Thyroid gland (tissue), 4 donors: Measurements from ENCODE around the gene HOXC4. TPM values are rescaled to one million over a fixed set of nuclear protein-coding genes. Genes with fewer than 3 reads are reported as not detected.

Experiments used
- DNase-seq, 2 donors: peaks; one replicate each; pipeline ENCODE4 v3.0.0-alpha.2; 2019
- H3K27ac ChIP-seq, 3 donors: fragments of 200-600 bp; sonication (generic); 1 replicate in 2 of 3; 2 replicates in 1 of 3; pipeline ENCODE4 v1.5.1; 2016 to 2019; ENCODE audit warnings: mild to moderate bottlenecking in 1 of 3, moderate library complexity in 1 of 3
- H3K27me3 ChIP-seq: fragments of 200-600 bp; sonication (generic); one replicate; pipeline ENCODE4 v1.5.1; 2019
- H3K36me3 ChIP-seq, 2 donors: fragments of 200-600 bp; sonication (generic); one replicate each; pipeline ENCODE4 v1.5.1; 2016 to 2019
- H3K4me1 ChIP-seq, 2 donors: fragments of 200-600 bp; sonication (generic); one replicate each; pipeline ENCODE4 v1.5.1; 2017 to 2019
- H3K4me3 ChIP-seq, 3 donors: fragments of 200-600 bp; sonication (generic); replicated peaks in 1 of 3; 1 replicate in 2 of 3; 2 replicates in 1 of 3; pipeline ENCODE4 v1.5.1; 2016; ENCODE audit warnings: mild to moderate bottlenecking in 1 of 3
- H3K9me3 ChIP-seq: fragments of 200-600 bp; sonication (generic); one replicate; pipeline ENCODE4 v1.5.1; 2017
- POLR2A ChIP-seq, 2 donors: fragments of 450-650 bp; IDR thresholded peaks; one replicate each; pipeline ENCODE4 v1.6.1; 2017; ENCODE audit warnings: antibody characterized with exemption in 2 of 2, mild to moderate bottlenecking in 2 of 2, moderate library complexity in 1 of 2
- WGBS, 2 donors: methylation state at CpG; one replicate each; pipeline ENCODE4 v1.1.5; 2017; 5-methylcytosine and 5-hydroxymethylcytosine counted together
- intact Hi-C: fragments of 100-400 bp; cut with DNase I; formaldehyde crosslinking; loops from one replicate; pipeline ENCODE4 v1.15.1; 2023
- total RNA-seq, 4 donors: library from RNA; depleted of rRNA; stranded (reverse); fragments of >200 nt; gene quantifications; one replicate each; pipeline ENCODE4 v1.2.3, GENCODE V29; 2016
- TF ChIP-seq, protein P1 (sequence below), 6 experiments: fragments of 200-600 bp in 3 of 6; fragments of 450-650 bp in 3 of 6; sonication (generic) in 3 of 6; IDR thresholded peaks; one replicate each; pipeline ENCODE4 v1.5.1; 2016 to 2019; ENCODE audit warnings: antibody characterized with exemption in 6 of 6, mild to moderate bottlenecking in 2 of 6, inconsistent platforms in 1 of 6, moderate library complexity in 1 of 6

HOXC4 gene
- total RNA-seq, 4 donors from 2014 or later = 0.22 to 0.27 TPM; not detected in 2

- no peak for TF ChIP-seq POLR2A (IDR thresholded peaks at IDR 0.05)
- TF ChIP-seq, protein P1, sequence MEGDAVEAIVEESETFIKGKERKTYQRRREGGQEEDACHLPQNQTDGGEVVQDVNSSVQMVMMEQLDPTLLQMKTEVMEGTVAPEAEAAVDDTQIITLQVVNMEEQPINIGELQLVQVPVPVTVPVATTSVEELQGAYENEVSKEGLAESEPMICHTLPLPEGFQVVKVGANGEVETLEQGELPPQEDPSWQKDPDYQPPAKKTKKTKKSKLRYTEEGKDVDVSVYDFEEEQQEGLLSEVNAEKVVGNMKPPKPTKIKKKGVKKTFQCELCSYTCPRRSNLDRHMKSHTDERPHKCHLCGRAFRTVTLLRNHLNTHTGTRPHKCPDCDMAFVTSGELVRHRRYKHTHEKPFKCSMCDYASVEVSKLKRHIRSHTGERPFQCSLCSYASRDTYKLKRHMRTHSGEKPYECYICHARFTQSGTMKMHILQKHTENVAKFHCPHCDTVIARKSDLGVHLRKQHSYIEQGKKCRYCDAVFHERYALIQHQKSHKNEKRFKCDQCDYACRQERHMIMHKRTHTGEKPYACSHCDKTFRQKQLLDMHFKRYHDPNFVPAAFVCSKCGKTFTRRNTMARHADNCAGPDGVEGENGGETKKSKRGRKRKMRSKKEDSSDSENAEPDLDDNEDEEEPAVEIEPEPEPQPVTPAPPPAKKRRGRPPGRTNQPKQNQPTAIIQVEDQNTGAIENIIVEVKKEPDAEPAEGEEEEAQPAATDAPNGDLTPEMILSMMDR (IDR thresholded peaks at IDR 0.05) = no peak
- Histone ChIP-seq H3K9me3 (no peaks in the 10 kb centered on the region), H3K27me3 (peaks cover 50% of the 10 kb centered on the region), H3K27ac (no peak overlapping the region), H3K4me3 (no peak overlapping the region), H3K36me3 (no peaks in the 10 kb centered on the region), H3K4me1 (no peaks in the 10 kb centered on the region)
- 3 to 4% methylated on average over 12 to 13 of the region's 22 CpGs for WGBS, 2 donors
- no peak for DNase-seq
- intact Hi-C loops = no loop called here
These were observed 458 bp upstream of the HOXC4 start for GRCh38 chr12:54053003-54053750.

DNA sequence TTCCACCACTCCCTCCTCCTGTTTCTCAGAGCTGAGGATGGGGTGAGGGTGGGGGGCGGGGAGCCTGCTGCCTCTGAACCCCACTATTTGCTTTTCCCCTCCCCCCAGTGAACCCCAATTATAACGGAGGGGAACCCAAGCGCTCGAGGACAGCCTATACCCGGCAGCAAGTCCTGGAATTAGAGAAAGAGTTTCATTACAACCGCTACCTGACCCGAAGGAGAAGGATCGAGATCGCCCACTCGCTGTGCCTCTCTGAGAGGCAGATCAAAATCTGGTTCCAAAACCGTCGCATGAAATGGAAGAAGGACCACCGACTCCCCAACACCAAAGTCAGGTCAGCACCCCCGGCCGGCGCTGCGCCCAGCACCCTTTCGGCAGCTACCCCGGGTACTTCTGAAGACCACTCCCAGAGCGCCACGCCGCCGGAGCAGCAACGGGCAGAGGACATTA is 1.1 kb downstream of the HOXC4 start:
- no peaks in the 10 kb centered on the region for H3K9me3 ChIP-seq
- TF ChIP-seq, protein P1 (IDR thresholded peaks at IDR 0.05) = no peak
- TF ChIP-seq POLR2A (IDR thresholded peaks at IDR 0.05) = no peak
- intact Hi-C loops = no loop called here
- H3K27me3 ChIP-seq = peaks cover 43% of the 10 kb centered on the region
- H3K27ac ChIP-seq = no peak overlapping the region
- H3K4me3 ChIP-seq = no peak overlapping the region
- no peaks in the 10 kb centered on the region for H3K4me1 ChIP-seq
- DNase-seq = no peak
- no peaks in the 10 kb centered on the region for H3K36me3 ChIP-seq
- 8 to 12% methylated on average over 24 of the region's 24 CpGs for WGBS, 2 donors

DNA sequence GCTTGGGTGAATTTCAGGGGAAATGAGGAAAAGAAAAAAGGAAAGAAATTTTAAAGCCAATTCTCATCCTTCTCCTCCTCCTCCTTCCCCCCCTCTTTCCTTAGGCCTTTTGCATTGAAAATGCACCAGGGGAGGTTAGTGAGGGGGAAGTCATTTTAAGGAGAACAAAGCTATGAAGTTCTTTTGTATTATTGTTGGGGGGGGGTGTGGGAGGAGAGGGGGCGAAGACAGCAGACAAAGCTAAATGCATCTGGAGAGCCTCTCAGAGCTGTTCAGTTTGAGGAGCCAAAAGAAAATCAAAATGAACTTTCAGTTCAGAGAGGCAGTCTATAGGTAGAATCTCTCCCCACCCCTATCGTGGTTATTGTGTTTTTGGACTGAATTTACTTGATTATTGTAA is 1.9 kb downstream of the HOXC4 start:
- no peak overlapping the region for H3K4me3 ChIP-seq
- no peaks in the 10 kb centered on the region for H3K4me1 ChIP-seq
- H3K27me3 ChIP-seq = peaks cover 36% of the 10 kb centered on the region
- no peak overlapping the region for H3K27ac ChIP-seq
- no peaks in the 10 kb centered on the region for H3K36me3 ChIP-seq
- 31 to 51% methylated on average over 2 of the region's 2 CpGs for WGBS, 2 donors
- no peaks in the 10 kb centered on the region for H3K9me3 ChIP-seq
- intact Hi-C loops = no loop called here
- TF ChIP-seq POLR2A (IDR thresholded peaks at IDR 0.05) = no peak
- TF ChIP-seq, protein P1 (IDR thresholded peaks at IDR 0.05) = no peak
- DNase-seq = no peak

- no peak for DNase-seq
- Histone ChIP-seq H3K4me1 (no peaks in the 10 kb centered on the region), H3K36me3 (no peaks in the 10 kb centered on the region), H3K27me3 (peaks cover 35% of the 10 kb centered on the region), H3K4me3 (no peak overlapping the region), H3K9me3 (no peaks in the 10 kb centered on the region), H3K27ac (no peak overlapping the region)
- intact Hi-C loops = no loop called here
- TF ChIP-seq, protein P1 (IDR thresholded peaks at IDR 0.05) = no peak
- TF ChIP-seq POLR2A (IDR thresholded peaks at IDR 0.05) = no peak
These were observed 2.5 kb downstream of the HOXC4 start for GRCh38 chr12:54056110-54056509.

DNA sequence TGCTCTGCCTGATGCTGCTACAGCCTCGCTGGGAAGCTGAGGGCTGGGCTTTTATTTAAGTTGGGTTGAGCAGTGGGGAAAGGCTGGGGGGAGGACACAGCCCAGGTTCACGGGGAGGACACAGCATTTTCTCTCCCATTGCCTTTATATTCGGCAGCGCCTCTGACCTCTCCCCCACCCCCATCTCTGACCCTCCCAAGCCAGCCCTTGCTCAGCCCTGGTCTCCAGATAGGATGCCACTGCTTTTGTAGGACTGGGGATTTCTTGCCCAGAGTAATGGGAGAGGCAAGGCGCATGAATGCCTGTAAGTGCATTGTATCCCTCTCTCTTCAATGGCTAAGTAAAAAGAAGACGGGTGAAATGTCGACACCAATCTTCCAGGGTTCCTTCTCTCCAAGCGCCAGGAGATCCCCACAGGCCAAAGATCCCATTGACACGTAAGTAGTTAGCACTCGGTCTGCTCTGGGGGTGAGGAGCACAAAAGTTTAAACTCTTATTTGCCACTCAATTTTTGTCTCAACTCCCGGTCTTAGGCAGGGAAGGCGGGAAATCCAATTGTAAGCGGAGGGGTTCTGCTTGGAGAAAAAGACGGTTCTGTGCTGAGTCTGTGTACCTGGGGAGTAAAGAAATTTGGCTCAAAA is 4.6 kb downstream of the HOXC4 start:
- intact Hi-C loops = no loop called here
- Histone ChIP-seq H3K27me3 (peaks cover 21% of the 10 kb centered on the region), H3K4me1 (no peaks in the 10 kb centered on the region), H3K9me3 (no peaks in the 10 kb centered on the region), H3K4me3 (no peak overlapping the region), H3K36me3 (no peaks in the 10 kb centered on the region), H3K27ac (no peak overlapping the region)
- no peak for DNase-seq
- 34% methylated on average over 14 of the region's 14 CpGs for WGBS, 2 donors
- TF ChIP-seq, protein P1 (IDR thresholded peaks at IDR 0.05) = no peak
- no peak for TF ChIP-seq POLR2A (IDR thresholded peaks at IDR 0.05)
